ENCODE data around the gene GALNT10. TPM values are rescaled to one million over a fixed set of nuclear protein-coding genes. Genes with fewer than 3 reads are reported as not detected.

The GALNT10 gene
- total RNA-seq, 1 donor from 2014 or later, result 6.7 TPM

GRCh38 chr5:154447089-154447725, 256.7 kb downstream of the GALNT10 start:
- ATAC-seq, result no peak

GRCh38 chr5:154449786-154450185, 259.3 kb downstream of the GALNT10 start:
- no peak for ATAC-seq

- ATAC-seq, result no peak
Measured at GRCh38 chr5:154451957-154452356, 261.4 kb downstream of the GALNT10 start.

GRCh38 chr5:154455585-154455984, 265.1 kb downstream of the GALNT10 start:
- ATAC-seq, result no peak

GRCh38 chr5:154456540-154456939, 266.0 kb downstream of the GALNT10 start:
- no peak for ATAC-seq

GRCh38 chr5:154459015-154459414, 268.5 kb downstream of the GALNT10 start:
- ATAC-seq, result no peak

- no peak for ATAC-seq
Measured at GRCh38 chr5:154460172-154460571, 269.6 kb downstream of the GALNT10 start.

GRCh38 chr5:154461531-154461930, 271.0 kb downstream of the GALNT10 start:
- no peak for ATAC-seq

- no peak for ATAC-seq
Measured at GRCh38 chr5:154464438-154464837, 273.9 kb downstream of the GALNT10 start.

- peak; percentile 74 for ATAC-seq
Measured at GRCh38 chr5:154465169-154465568, 274.6 kb downstream of the GALNT10 start.

- no peak for ATAC-seq
Measured at GRCh38 chr5:154466147-154466546, 275.6 kb downstream of the GALNT10 start.

- ATAC-seq, result no peak
Measured at GRCh38 chr5:154466671-154467070, 276.1 kb downstream of the GALNT10 start.

- ATAC-seq, result peak; percentile 90
Measured at GRCh38 chr5:154467655-154468354, 277.3 kb downstream of the GALNT10 start.

GRCh38 chr5:154470137-154470536, 279.6 kb downstream of the GALNT10 start:
- no peak for ATAC-seq

Other genes starting within 250 kb of the GALNT10 start
- 24.4 TPM for gene FAM114A2, start 151.8 kb upstream of the GALNT10 start, total RNA-seq
- gene MFAP3, start 151.8 kb upstream of the GALNT10 start, total RNA-seq, result 19.6 TPM